Chondrocyte (in vitro differentiated cells): ENCODE results near the gene DCBLD1. TPM values are rescaled to one million over a fixed set of nuclear protein-coding genes. Genes with fewer than 3 reads are reported as not detected.
"Not testable (repeated sequence)": the region's sequence is repeated elsewhere in the genome, so short reads cannot be mapped to it uniquely, and the experiment has no call there.

Experiments used
- DNase-seq: peaks from one replicate; pipeline ENCODE4 v3.0.0; 2021; ENCODE audit warnings: mixed read lengths, low spot score
- H3K27ac Mint-ChIP-seq: one replicate; pipeline ENCODE4 v1.8.0; 2021; ENCODE audit warnings: mild to moderate bottlenecking, moderate library complexity, mixed read lengths; ENCODE audit not compliant: unreplicated experiment
- H3K27me3 Mint-ChIP-seq: 2 replicates; pipeline ENCODE4 v1.8.0; 2021; ENCODE audit warnings: low read depth, mixed read lengths
- H3K36me3 Mint-ChIP-seq: 2 replicates; pipeline ENCODE4 v1.8.0; 2021; ENCODE audit warnings: low read depth, mixed read lengths
- H3K4me1 Mint-ChIP-seq: 2 replicates; pipeline ENCODE4 v1.8.0; 2021; ENCODE audit warnings: low read depth, mild to moderate bottlenecking, mixed read lengths
- H3K4me3 Mint-ChIP-seq: one replicate; pipeline ENCODE4 v1.8.0; 2021; ENCODE audit warnings: mild to moderate bottlenecking, moderate library complexity, mixed read lengths; ENCODE audit not compliant: unreplicated experiment
- H3K9me3 Mint-ChIP-seq: 2 replicates; pipeline ENCODE4 v1.8.0; 2021; ENCODE audit warnings: low read depth, mixed read lengths
- CTCF ChIP-seq: fragments of 200-600 bp; sonication (generic); IDR thresholded peaks from 2 replicates; pipeline ENCODE4 v1.5.0; 2021; ENCODE audit warnings: antibody characterized with exemption, mild to moderate bottlenecking, moderate library complexity
- long read RNA-seq: library from polyadenylated mRNA; stranded (forward); transcript quantifications from one replicate; pipeline ENCODE4 v2.0.0, GENCODE V29; 2021
- total RNA-seq: library from RNA; stranded (reverse); gene quantifications from 3 replicates; pipeline ENCODE4 v1.2.1, GENCODE V29; 2021

DCBLD1 gene
- 32.2 to 39.3 TPM (median 33.3 TPM) in 3 replicates for total RNA-seq
- long read RNA-seq, transcript DCBLD1-202 (15 exons, 3,626 nt) = major isoform, 78 of 118 reads
- long read RNA-seq, partial matches to known transcripts = 6 of 118 reads
- long read RNA-seq, other reads (novel, unspliced or antisense) = 30 of 118 reads

DNA sequence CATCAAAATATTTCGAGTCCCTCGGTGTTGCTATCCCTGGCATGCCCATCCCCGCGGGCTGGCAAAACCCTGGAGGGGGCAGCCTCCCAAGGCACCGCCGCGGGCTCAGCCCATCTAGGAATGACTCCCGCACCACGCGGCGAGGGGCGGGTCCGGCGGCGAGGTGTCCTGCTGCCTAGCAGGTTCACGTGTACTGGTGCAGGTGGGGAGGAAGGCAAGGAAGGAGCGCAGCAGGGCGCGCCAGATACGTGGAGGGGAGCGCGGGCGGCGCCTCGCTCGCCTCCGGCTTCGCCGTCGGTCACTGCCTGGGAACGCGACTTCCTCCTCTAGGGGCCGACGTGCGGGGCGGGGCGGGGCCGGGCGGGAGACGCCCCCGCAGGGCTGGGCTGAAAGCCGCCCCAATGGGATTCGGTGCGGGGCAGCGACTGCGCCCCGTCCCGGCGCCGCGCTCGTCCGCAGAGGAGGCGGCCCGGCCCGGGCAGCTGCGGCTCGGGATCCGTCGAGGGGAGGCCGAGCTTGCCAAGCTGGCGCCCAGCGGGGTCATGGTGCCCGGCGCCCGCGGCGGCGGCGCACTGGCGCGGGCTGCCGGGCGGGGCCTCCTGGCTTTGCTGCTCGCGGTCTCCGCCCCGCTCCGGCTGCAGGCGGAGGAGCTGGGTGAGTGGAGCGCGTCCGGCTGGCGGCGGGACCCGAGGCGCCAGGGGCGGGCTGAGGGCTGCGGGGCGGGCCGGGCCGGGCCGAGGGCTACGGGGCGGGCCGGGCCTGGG lies at the start of gene DCBLD1:
Gene DCBLD1, plus strand, starts transcription at position 435 of the 764 bp plus-strand sequence. Its CDS starts 108 bp downstream, at position 543.
- H3K9me3 Mint-ChIP-seq = no peaks in the 10 kb centered on the region
- H3K4me1 Mint-ChIP-seq = peaks cover 37% of the 10 kb centered on the region
- H3K36me3 Mint-ChIP-seq = peaks cover 5% of the 10 kb centered on the region
- no peaks in the 10 kb centered on the region for H3K27me3 Mint-ChIP-seq
- peak; percentile 23 for TF ChIP-seq CTCF
- H3K27ac Mint-ChIP-seq = peak within 1 kb of the TSS; percentile 86
- peak; percentile 95 for DNase-seq
- peak within 1 kb of the TSS; percentile 88 for H3K4me3 Mint-ChIP-seq

DNA sequence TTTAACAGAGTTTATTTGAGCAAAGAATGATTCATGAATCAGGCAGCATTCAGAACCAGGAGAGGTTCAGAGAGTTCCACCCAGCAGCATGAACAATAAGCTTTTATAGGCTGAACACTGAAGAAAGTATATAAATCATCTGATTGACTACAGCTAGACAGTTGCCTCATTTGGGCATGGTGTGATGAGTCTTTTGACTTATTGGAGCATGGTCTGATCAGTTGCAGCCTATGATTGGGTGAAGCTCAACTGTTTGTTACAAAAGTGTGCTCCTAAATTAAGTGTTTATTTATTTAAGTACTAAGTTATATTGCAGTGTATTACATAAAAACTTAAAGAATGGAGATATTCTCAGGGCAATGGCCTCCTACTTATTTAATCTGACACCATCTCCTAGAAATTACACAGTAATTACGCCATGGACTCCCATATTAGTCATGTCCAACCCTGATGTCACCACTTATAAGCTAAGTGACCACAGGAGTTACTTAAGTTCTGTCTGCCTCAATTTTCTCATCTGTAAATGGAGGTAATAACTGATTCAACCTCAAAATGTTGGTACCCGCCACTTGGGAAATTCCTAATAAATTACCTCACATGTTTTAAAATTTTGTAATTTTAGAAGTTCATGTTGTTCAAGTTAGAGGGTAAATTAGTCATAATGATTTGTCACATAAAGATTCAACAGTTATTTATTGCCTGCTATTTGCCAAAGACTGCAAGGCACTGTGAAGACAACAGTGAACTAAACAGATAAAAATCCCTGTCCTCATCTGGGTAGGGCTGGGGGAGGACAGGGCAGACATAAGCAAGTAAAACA lies 41.6 kb upstream of the DCBLD1 start:
- peaks cover 2% of the 10 kb centered on the region for H3K36me3 Mint-ChIP-seq
- no peak for TF ChIP-seq CTCF
- H3K4me3 Mint-ChIP-seq = no peak overlapping the region
- peaks cover 12% of the 10 kb centered on the region for H3K4me1 Mint-ChIP-seq
- H3K27ac Mint-ChIP-seq = no peak overlapping the region
- H3K27me3 Mint-ChIP-seq = no peaks in the 10 kb centered on the region
- peaks cover 7% of the 10 kb centered on the region for H3K9me3 Mint-ChIP-seq
- no peak for DNase-seq

GRCh38 chr6:117441824-117442264 lies 40.6 kb upstream of the DCBLD1 start:
- DNase-seq = no peak

DNA sequence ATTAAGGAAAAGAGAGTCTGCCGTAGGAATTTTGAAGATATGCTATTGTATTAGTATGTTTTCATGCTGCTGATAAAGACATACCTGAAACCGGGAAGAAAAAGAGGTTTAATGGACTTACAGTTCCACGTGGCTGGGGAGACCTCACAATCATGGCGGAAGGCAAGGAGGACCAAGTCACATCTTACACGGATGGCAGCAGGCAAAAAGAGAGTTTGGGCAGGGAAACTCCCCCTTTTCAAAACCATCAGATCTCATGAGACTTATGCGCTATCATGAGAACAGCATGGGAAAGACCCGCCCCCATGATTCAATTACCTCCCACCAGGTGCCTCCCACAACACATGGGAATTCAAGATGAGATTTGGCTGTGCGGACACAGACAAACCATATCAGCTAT lies 40.2 kb upstream of the DCBLD1 start:
- H3K27me3 Mint-ChIP-seq, H3K4me3 Mint-ChIP-seq, DNase-seq, H3K27ac Mint-ChIP-seq, H3K36me3 Mint-ChIP-seq, H3K9me3 Mint-ChIP-seq: not testable (repeated sequence)
- H3K4me1 Mint-ChIP-seq = peaks cover 21% of the 10 kb centered on the region

More at GRCh38 chr6:117441824-117442264, 40.6 kb upstream of the DCBLD1 start:
- peaks cover 2% of the 10 kb centered on the region for H3K9me3 Mint-ChIP-seq
- peaks cover 2% of the 10 kb centered on the region for H3K36me3 Mint-ChIP-seq
- no peaks in the 10 kb centered on the region for H3K27me3 Mint-ChIP-seq
- peaks cover 16% of the 10 kb centered on the region for H3K4me1 Mint-ChIP-seq
- H3K27ac Mint-ChIP-seq = no peak overlapping the region
- TF ChIP-seq CTCF = no peak
- H3K4me3 Mint-ChIP-seq = no peak overlapping the region

DNA sequence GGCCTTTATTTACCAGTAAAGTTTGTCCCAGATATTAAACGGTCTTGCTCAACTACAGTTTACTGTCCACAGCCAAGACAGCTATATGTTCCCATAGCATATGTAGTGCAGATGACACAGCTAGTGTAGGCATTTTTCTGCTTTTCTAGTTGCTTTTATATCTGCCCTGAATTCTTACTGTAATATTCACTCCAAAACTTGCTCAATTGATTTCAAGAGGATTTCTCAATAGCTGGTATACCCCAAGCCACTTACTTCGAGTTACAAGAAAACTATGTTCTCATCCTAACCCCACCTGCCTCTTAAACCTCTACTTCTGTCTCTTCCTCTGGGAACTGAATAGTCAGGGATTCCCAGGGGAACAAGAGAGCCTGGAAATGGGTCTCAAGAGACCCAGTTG lies 37.9 kb upstream of the DCBLD1 start:
- peaks cover 43% of the 10 kb centered on the region for H3K4me1 Mint-ChIP-seq
- TF ChIP-seq CTCF = no peak
- no peak overlapping the region for H3K27ac Mint-ChIP-seq
- peaks cover 2% of the 10 kb centered on the region for H3K36me3 Mint-ChIP-seq
- peaks cover 2% of the 10 kb centered on the region for H3K9me3 Mint-ChIP-seq
- H3K27me3 Mint-ChIP-seq = no peaks in the 10 kb centered on the region
- no peak overlapping the region for H3K4me3 Mint-ChIP-seq
- no peak for DNase-seq
